ENCODE data around the gene GDPD5. TPM values are rescaled to one million over a fixed set of nuclear protein-coding genes. Genes with fewer than 3 reads are reported as not detected.

The GDPD5 gene
- total RNA-seq, 1 experiment from 2014 or later, result 12.2 TPM

GRCh38 chr11:75479597-75480145 lies 46.1 kb downstream of the GDPD5 start (continued):
- no peak for TF ChIP-seq ERG (CRISPR knock-in tag; IDR thresholded peaks at IDR 0.05)

- ATAC-seq (no peak), DNase-seq (ENCODE audit: low spot score) (no peak)
- H3K4me1 Mint-ChIP-seq, result peaks cover 22% of the 10 kb centered on the region
- H3K27me3 Mint-ChIP-seq (ENCODE audit: low read depth), result no peaks in the 10 kb centered on the region; the same call in 1 of the 2 replicates
- TF ChIP-seq ZMAT4 (CRISPR knock-in tag; IDR thresholded peaks at IDR 0.05) (no peak), ATF1 (CRISPR knock-in tag; IDR thresholded peaks at IDR 0.05) (no peak), FOXP4 (CRISPR knock-in tag; IDR thresholded peaks at IDR 0.05) (no peak), GRHL2 (CRISPR knock-in tag; IDR thresholded peaks at IDR 0.05; ENCODE audit: insufficient replicate concordance, severe bottlenecking) (no peak), ATF3 (CRISPR knock-in tag; conservative IDR thresholded peaks at IDR 0.05) (no peak), MAX (CRISPR knock-in tag; IDR thresholded peaks at IDR 0.05) (no peak), ZNF121 (CRISPR knock-in tag; IDR thresholded peaks at IDR 0.05) (no peak), STAT6 (CRISPR knock-in tag; conservative IDR thresholded peaks at IDR 0.05; ENCODE audit: low read depth) (no peak), ZNF396 (CRISPR knock-in tag; IDR thresholded peaks at IDR 0.05; ENCODE audit: borderline replicate concordance) (no peak)
- ChIA-PET CTCF (no interaction called here), POLR2A (no interaction called here)
- H3K36me3 Mint-ChIP-seq, result no peaks in the 10 kb centered on the region
- H3K9me3 Mint-ChIP-seq, result no peaks in the 10 kb centered on the region
- no peak overlapping the region for H3K4me3 Mint-ChIP-seq
- no peak overlapping the region for H3K27ac Mint-ChIP-seq
Observed at GRCh38 chr11:75478783-75479596, 46.8 kb downstream of the GDPD5 start.

GRCh38 chr11:75477614-75477935 lies 48.2 kb downstream of the GDPD5 start:
- Mint-ChIP-seq H3K9me3 (no peaks in the 10 kb centered on the region), H3K36me3 (no peaks in the 10 kb centered on the region), H3K27ac (no peak overlapping the region), H3K4me1 (peaks cover 22% of the 10 kb centered on the region), H3K4me3 (no peak overlapping the region), H3K27me3 (ENCODE audit: low read depth) (no peaks in the 10 kb centered on the region; the same call in 1 of the 2 replicates)
- ChIA-PET POLR2A (no interaction called here), CTCF (interaction anchor here (4.8 kb wide), 1 partner anchor 25 kb away, joined by 34 read pairs; no protein-coding TSS in a partner anchor)
- TF ChIP-seq ZBTB21 (CRISPR knock-in tag; IDR thresholded peaks at IDR 0.05; ENCODE audit: borderline replicate concordance) (no peak), AR (CRISPR knock-in tag; IDR thresholded peaks at IDR 0.05) (no peak), ZNF263 (CRISPR knock-in tag; IDR thresholded peaks at IDR 0.05; ENCODE audit: low read depth) (no peak), ZMAT4 (CRISPR knock-in tag; IDR thresholded peaks at IDR 0.05) (no peak), SOX15 (CRISPR knock-in tag; IDR thresholded peaks at IDR 0.05) (no peak)
- ATAC-seq (no peak), DNase-seq (ENCODE audit: low spot score) (no peak)
